SJCRH30 (cell line): ENCODE results near the gene SYT8. TPM values are rescaled to one million over a fixed set of nuclear protein-coding genes. Genes with fewer than 3 reads are reported as not detected.

ENCODE experiments used
- DNase-seq, 2 experiments: peaks; one replicate each; pipeline ENCODE4 v3.0.0-alpha.2; 2015 to 2020
- H3K27ac ChIP-seq: fragments of 250-450 bp; sonication (Bioruptor Pico); 2 replicates; pipeline ENCODE4 v1.5.1; 2020; ENCODE audit warnings: mild to moderate bottlenecking, moderate library complexity
- H3K27me3 ChIP-seq: fragments of 250-450 bp; sonication (Bioruptor Pico); 2 replicates; pipeline ENCODE4 v1.5.1; 2020; ENCODE audit warnings: mild to moderate bottlenecking, moderate library complexity
- H3K36me3 ChIP-seq: fragments of 250-450 bp; sonication (Bioruptor Pico); 2 replicates; pipeline ENCODE4 v1.5.1; 2020; ENCODE audit warnings: mild to moderate bottlenecking, moderate library complexity
- H3K4me1 ChIP-seq: fragments of 250-450 bp; sonication (Bioruptor Pico); 2 replicates; pipeline ENCODE4 v1.5.1; 2020; ENCODE audit warnings: mild to moderate bottlenecking, moderate library complexity
- H3K4me3 ChIP-seq: fragments of 250-450 bp; sonication (Bioruptor Pico); 2 replicates; pipeline ENCODE4 v1.5.1; 2020; ENCODE audit warnings: mild to moderate bottlenecking, moderate library complexity
- H3K9me3 ChIP-seq: fragments of 250-450 bp; sonication (Bioruptor Pico); replicated peaks from 2 replicates; pipeline ENCODE4 v1.5.1; 2020; ENCODE audit warnings: mild to moderate bottlenecking, moderate library complexity
- total RNA-seq: library from RNA; depleted of rRNA; stranded (reverse); fragments of >200 nt; shearing (Covaris generic); gene quantifications from 2 replicates; pipeline ENCODE4 v1.2.3, GENCODE V29; 2014

SYT8 gene
- total RNA-seq, 1 experiment from 2014 or later = 1.7 TPM

DNA sequence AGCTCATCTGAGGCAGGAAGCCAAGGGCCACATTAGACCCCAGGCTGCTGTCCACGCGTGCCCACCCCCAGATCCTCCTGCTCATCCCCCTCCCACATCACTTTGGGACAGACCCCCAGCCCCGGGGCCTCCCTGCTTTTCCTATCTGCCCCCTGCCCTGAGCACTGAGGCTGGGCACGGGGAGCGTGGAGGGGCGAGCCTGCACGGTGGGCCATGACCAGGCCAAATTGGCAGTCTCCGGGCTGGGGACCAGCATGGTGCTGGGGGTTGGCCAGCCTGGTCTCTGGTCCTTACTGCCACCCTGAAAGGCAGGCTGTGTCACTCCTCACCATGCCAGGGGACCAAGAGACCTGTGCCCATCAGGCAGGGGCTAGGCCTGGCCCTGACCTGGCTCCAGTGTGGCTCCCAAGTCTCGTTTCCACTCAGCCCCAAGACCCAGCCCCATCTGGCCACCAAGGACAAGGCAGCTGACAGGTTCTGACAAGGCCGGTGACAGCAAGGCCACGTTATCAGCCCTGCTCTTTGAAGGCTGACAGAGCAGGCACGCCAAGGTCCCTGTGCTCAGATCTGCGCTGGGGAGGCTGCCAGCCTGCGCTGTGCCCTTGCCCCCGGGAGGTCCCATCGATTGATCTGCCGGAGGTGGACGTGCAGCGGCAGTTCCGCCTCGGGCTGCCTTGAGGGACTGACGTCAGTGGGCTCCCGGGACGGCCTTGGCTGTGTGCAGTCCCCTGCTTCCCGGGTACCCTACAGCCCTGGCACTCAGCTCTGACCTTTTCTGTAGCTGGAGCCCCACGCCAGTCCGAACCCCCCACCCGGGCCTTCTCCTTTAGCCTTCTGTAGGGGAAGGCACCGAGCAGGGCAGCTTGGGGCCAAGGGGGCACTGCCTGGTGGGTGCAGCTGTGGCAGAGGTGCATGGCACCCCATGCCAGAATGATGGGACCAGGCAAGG lies 7.6 kb downstream of the SYT8 start:
- no peaks in the 10 kb centered on the region for H3K9me3 ChIP-seq
- no peak for DNase-seq
- H3K4me3 ChIP-seq = no peak overlapping the region
- no peak overlapping the region for H3K27ac ChIP-seq
- no peaks in the 10 kb centered on the region for H3K36me3 ChIP-seq
- peaks cover 11% of the 10 kb centered on the region; the same call in 1 of the 2 replicates for H3K27me3 ChIP-seq
- H3K4me1 ChIP-seq = peaks cover 42% of the 10 kb centered on the region

DNA sequence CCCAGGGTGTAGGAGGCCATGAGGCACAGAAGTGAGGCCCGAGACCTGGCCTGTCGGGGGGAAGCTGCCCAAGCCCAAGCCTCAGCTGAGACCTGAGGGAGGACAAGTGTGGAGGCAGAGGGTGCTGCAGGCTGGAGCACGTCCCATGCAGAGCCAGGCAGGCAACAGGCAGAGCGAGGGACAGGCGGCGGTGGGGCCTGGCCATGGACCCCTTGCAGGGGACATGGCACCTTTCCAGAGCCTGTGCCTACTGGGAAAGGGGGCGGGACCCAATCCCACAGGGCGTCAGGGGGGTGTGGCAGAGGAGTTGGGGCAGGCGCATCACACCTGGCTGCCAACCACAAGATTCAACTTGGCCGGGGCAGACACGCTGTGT lies 8.3 kb downstream of the SYT8 start:
- H3K4me1 ChIP-seq = peaks cover 36% of the 10 kb centered on the region
- H3K27me3 ChIP-seq = peaks cover 11% of the 10 kb centered on the region; the same call in 1 of the 2 replicates
- DNase-seq = no peak
- no peaks in the 10 kb centered on the region for H3K36me3 ChIP-seq
- H3K4me3 ChIP-seq = no peak overlapping the region
- no peak overlapping the region for H3K27ac ChIP-seq
- no peaks in the 10 kb centered on the region for H3K9me3 ChIP-seq

GRCh38 chr11:1843796-1844195 lies 9.0 kb downstream of the SYT8 start:
- Histone ChIP-seq H3K9me3 (no peaks in the 10 kb centered on the region), H3K27me3 (peaks cover 11% of the 10 kb centered on the region; the same call in 1 of the 2 replicates), H3K4me1 (peaks cover 28% of the 10 kb centered on the region), H3K27ac (no peak overlapping the region), H3K36me3 (no peaks in the 10 kb centered on the region), H3K4me3 (no peak overlapping the region)
- DNase-seq = no peak

DNA sequence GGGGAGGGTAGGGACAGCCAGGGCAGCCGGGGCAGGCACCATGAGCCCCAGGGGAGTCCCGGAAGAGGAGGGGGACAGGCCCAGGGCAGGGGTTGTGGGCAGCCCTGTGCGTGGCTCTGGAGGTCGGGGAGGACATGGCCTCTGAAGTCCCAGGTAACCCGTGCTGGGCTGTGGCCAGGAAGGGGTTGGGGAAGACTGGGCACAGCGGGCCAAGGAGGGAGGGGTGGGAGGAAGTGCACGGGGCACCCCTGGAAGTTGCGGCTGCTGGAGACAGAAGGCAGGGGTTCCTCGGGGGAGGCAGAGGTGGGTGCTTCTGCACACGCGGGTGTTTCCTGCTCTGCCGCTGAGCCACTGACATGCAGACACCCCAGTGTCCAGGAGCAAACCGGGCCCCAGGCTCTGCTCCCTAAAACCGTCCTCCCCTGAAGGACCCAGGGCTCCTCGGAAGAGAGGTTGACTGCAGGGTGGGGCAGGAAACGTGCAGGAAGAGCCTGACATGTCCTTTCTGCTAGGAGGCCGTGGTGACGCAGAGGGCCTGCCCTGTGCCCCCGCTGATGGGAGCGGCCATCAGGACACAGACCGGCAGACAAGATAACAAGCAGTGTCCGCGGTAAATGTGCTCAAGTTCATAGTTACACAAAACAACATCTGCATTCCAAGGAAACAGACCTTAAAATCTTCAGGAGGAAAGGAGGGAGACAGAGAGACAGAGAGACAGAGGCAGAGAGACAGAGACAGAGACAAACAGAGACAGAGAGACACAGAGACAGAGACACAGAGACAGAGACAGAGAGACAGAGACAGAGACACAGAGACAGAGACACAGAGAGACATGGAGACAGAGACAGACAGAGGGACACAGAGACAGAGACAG lies 9.7 kb downstream of the SYT8 start:
- no peak for DNase-seq
- Histone ChIP-seq H3K4me1 (peaks cover 24% of the 10 kb centered on the region), H3K4me3 (no peak overlapping the region), H3K27ac (no peak overlapping the region), H3K27me3 (peaks cover 11% of the 10 kb centered on the region; the same call in 1 of the 2 replicates), H3K36me3 (no peaks in the 10 kb centered on the region), H3K9me3 (no peaks in the 10 kb centered on the region)

DNA sequence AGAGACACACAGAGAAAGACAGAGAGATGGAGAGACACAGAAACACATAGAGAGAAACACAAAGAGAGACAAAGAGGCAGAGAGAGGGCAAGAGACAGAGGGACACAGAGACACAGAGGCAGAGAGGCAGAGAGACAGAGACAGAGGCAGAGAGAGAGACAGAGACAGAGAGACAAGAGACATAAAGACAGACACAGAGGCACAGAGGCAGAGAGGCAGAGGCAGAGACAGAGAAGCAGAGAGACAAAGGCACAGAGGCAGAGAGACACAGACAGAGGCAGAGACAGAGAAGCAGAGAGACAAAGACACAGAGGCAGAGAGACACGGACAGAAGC lies 10.3 kb downstream of the SYT8 start:
- DNase-seq = no peak
- Histone ChIP-seq H3K27me3 (peaks cover 11% of the 10 kb centered on the region; the same call in 1 of the 2 replicates), H3K27ac (no peak overlapping the region), H3K36me3 (no peaks in the 10 kb centered on the region), H3K9me3 (no peaks in the 10 kb centered on the region), H3K4me3 (no peak overlapping the region), H3K4me1 (peaks cover 18% of the 10 kb centered on the region)

DNA sequence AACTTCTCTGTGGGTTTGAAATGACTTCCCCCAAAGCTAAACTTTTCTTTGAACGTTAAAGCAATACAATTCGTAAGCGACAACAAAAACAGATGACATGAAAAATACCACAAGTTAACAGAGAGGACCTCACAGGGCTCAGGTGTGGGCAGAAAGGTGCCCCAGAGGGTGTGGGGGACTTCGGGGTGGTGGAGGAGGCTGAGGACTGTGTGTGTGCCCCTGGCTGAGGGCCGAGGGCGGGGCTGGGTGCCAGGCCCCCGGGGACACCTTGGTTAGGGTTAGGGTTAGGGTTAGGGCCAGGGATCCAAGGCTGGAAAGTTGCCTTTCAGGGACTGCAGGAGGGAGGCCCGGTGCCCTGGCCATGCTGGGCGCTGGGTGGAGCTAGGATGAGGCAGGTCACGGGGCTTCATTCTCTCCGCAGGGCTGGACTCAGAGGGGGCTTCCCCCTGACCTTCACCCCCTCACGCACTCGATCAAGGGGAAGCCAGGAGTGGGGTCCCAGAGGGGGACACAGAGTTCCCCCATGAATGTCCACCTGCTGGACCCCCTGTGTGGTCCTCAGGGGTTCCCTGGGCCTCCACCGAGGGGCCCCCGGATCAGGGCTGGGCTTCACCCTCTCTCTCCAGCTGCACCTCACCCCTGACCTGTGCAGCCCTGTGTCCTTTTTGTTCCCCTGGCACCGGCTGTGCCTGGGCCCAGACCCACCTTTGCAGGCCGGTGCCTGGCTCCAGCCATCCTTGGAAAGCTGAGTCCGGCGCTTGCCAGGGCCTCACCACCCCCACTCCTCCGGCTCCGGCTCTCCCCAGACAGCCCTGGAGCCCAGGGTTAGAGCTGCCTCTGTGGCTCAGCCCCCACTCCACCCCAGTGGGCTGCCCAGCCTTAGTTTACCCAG lies 11.0 kb downstream of the SYT8 start:
- H3K27me3 ChIP-seq = peaks cover 11% of the 10 kb centered on the region; the same call in 1 of the 2 replicates
- H3K36me3 ChIP-seq = no peaks in the 10 kb centered on the region
- H3K4me1 ChIP-seq = peaks cover 17% of the 10 kb centered on the region

DNA sequence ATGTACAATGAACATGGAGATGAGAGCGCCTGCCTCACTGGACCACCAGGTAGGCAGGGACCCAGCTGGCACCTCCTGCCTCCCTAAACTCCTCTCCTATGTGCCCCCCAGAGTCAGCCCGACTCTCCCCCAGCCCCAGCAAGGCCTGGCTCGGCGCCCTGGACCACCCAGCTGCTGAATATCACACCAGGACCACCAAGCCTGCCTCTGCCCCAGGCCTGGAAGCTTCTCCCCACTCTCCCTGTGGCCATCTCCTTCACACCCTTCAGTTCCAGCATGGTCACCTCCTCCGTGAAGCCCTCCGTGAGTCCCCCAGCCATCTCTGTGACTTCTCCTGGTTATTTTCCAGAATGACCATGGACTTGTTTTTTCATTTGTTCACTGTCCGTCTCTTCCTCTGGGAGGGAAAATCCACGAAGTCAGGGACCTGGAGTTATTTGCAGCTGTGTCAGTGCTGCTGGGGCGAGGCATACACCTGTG lies 11.7 kb downstream of the SYT8 start:
- DNase-seq = peak; percentile 45 to 62
- peaks cover 17% of the 10 kb centered on the region for H3K4me1 ChIP-seq
- no peak overlapping the region for H3K4me3 ChIP-seq
- H3K36me3 ChIP-seq = no peaks in the 10 kb centered on the region
- H3K27me3 ChIP-seq = peaks cover 11% of the 10 kb centered on the region; the same call in 1 of the 2 replicates
- no peaks in the 10 kb centered on the region for H3K9me3 ChIP-seq
- H3K27ac ChIP-seq = no peak overlapping the region

More for the DNA sequence above, 11.0 kb downstream of the SYT8 start:
- DNase-seq = no peak
- no peaks in the 10 kb centered on the region for H3K9me3 ChIP-seq
- no peak overlapping the region for H3K27ac ChIP-seq
- H3K4me3 ChIP-seq = no peak overlapping the region

- Histone ChIP-seq H3K4me3 (no peak overlapping the region), H3K27ac (no peak overlapping the region), H3K36me3 (no peaks in the 10 kb centered on the region), H3K9me3 (no peaks in the 10 kb centered on the region), H3K27me3 (peaks cover 11% of the 10 kb centered on the region; the same call in 1 of the 2 replicates), H3K4me1 (peaks cover 17% of the 10 kb centered on the region)
- no peak for DNase-seq
Observed at GRCh38 chr11:1847006-1847735, 12.4 kb downstream of the SYT8 start.

- Histone ChIP-seq H3K36me3 (no peaks in the 10 kb centered on the region), H3K4me3 (no peak overlapping the region), H3K9me3 (no peaks in the 10 kb centered on the region), H3K27me3 (peaks cover 13% of the 10 kb centered on the region; the same call in 1 of the 2 replicates), H3K4me1 (peaks cover 17% of the 10 kb centered on the region), H3K27ac (no peak overlapping the region)
- no peak for DNase-seq
Observed at GRCh38 chr11:1847926-1848639, 13.3 kb downstream of the SYT8 start.

GRCh38 chr11:1848640-1849430 lies 14.0 kb downstream of the SYT8 start:
- peaks cover 21% of the 10 kb centered on the region for H3K4me1 ChIP-seq
- DNase-seq = no peak

DNA sequence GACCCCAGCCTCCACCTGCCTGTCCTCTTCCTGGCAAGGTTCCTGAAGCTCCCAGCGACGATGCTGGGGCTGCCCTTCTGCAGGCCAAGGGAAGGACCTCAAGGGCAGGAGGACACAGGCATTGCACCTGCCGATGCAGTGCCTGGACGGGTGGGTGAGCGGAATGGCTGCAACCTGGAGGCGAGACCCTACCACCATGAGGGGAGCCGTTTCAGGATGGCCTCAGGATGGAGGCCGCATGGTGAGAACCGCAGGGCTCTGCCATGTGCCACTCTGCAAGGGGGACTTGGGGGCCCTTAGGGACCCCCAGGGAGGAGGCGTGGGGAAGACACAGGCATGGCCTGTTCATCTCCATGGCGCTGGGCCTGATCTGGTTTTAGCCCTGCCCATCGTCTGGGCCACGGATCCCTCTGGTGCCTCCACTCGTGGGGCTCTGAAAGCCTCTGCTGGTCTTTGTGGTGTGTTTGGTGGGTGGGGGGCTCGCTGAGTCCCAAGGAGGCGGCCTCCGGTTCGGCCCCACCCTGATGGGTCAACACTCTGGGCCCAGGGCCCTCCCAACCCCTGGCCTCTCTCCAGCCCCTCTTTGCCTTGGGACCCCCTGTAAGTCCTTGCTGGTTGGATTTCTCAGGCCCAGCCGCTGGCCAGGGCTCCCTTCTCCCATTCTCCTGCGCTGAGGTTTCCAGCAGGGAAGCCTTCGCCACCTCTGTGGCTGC lies 16.8 kb downstream of the SYT8 start:
- no peak for DNase-seq
- Histone ChIP-seq H3K27me3 (peaks cover 31% of the 10 kb centered on the region; the same call in 1 of the 2 replicates), H3K9me3 (no peaks in the 10 kb centered on the region), H3K27ac (no peak overlapping the region), H3K4me1 (peaks cover 15% of the 10 kb centered on the region), H3K4me3 (no peak overlapping the region), H3K36me3 (no peaks in the 10 kb centered on the region)

More at GRCh38 chr11:1848640-1849430, 14.0 kb downstream of the SYT8 start:
- H3K4me3 ChIP-seq = no peak overlapping the region
- no peak overlapping the region for H3K27ac ChIP-seq
- no peaks in the 10 kb centered on the region for H3K36me3 ChIP-seq
- H3K9me3 ChIP-seq = no peaks in the 10 kb centered on the region
- H3K27me3 ChIP-seq = peaks cover 19% of the 10 kb centered on the region; the same call in 1 of the 2 replicates
